ENCODE measurements around the gene RASD1.

Gene RASD1

GRCh38 chr17:17527534-17527933 is 31.3 kb upstream of the RASD1 start:
- DNase-seq (ENCODE audit: low read depth) = no peak

GRCh38 chr17:17526369-17526768 is 30.2 kb upstream of the RASD1 start:
- DNase-seq (ENCODE audit: low read depth) = no peak

- DNase-seq (ENCODE audit: low read depth) = no peak
Measured at GRCh38 chr17:17525956-17526355, 29.8 kb upstream of the RASD1 start.

GRCh38 chr17:17525311-17525710 is 29.1 kb upstream of the RASD1 start:
- no peak for DNase-seq (ENCODE audit: low read depth)

GRCh38 chr17:17523731-17524490 is 27.7 kb upstream of the RASD1 start:
- no peak for DNase-seq (ENCODE audit: low read depth)

- DNase-seq (ENCODE audit: low read depth) = no peak
Measured at GRCh38 chr17:17523001-17523730, 27.0 kb upstream of the RASD1 start.

- DNase-seq (ENCODE audit: low read depth) = no peak
Measured at GRCh38 chr17:17520599-17521232, 24.5 kb upstream of the RASD1 start.

GRCh38 chr17:17519886-17520285 is 23.7 kb upstream of the RASD1 start:
- no peak for DNase-seq (ENCODE audit: low read depth)

GRCh38 chr17:17518951-17519350 is 22.8 kb upstream of the RASD1 start:
- DNase-seq (ENCODE audit: low read depth) = no peak

GRCh38 chr17:17518014-17518413 is 21.8 kb upstream of the RASD1 start:
- DNase-seq (ENCODE audit: low read depth) = no peak

- DNase-seq (ENCODE audit: low read depth) = no peak
Measured at GRCh38 chr17:17516941-17517720, 20.9 kb upstream of the RASD1 start.

GRCh38 chr17:17515934-17516930 is 20.0 kb upstream of the RASD1 start:
- no peak for DNase-seq (ENCODE audit: low read depth)

- DNase-seq (ENCODE audit: low read depth) = no peak
Measured at GRCh38 chr17:17514993-17515933, 19.1 kb upstream of the RASD1 start.

- no peak for DNase-seq (ENCODE audit: low read depth)
Measured at GRCh38 chr17:17514361-17514992, 18.3 kb upstream of the RASD1 start.

- no peak for DNase-seq (ENCODE audit: low read depth)
Measured at GRCh38 chr17:17513626-17514025, 17.4 kb upstream of the RASD1 start.

- no peak for DNase-seq (ENCODE audit: low read depth)
Measured at GRCh38 chr17:17512866-17513265, 16.7 kb upstream of the RASD1 start.

GRCh38 chr17:17511881-17512858 is 16.0 kb upstream of the RASD1 start:
- DNase-seq (ENCODE audit: low read depth) = no peak

GRCh38 chr17:17511293-17511741 is 15.1 kb upstream of the RASD1 start:
- DNase-seq (ENCODE audit: low read depth) = no peak
